Measurements from ENCODE around the gene TIMM17A.

DNA sequence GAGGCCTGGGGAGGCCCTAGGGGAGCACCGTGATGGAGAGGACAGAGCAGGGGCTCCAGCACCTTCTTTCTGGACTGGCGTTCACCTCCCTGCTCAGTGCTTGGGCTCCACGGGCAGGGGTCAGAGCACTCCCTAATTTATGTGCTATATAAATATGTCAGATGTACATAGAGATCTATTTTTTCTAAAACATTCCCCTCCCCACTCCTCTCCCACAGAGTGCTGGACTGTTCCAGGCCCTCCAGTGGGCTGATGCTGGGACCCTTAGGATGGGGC lies 60.3 kb downstream of the TIMM17A start:
- TF ChIP-seq POLR2A (IDR thresholded peaks at IDR 0.05) = peak in 1 of 2 donors; percentile 18
- peak in 1 of 4 donors; percentile 4 for TF ChIP-seq POLR2AphosphoS5 (IDR thresholded peaks at IDR 0.05)
- TF ChIP-seq, protein P1, sequence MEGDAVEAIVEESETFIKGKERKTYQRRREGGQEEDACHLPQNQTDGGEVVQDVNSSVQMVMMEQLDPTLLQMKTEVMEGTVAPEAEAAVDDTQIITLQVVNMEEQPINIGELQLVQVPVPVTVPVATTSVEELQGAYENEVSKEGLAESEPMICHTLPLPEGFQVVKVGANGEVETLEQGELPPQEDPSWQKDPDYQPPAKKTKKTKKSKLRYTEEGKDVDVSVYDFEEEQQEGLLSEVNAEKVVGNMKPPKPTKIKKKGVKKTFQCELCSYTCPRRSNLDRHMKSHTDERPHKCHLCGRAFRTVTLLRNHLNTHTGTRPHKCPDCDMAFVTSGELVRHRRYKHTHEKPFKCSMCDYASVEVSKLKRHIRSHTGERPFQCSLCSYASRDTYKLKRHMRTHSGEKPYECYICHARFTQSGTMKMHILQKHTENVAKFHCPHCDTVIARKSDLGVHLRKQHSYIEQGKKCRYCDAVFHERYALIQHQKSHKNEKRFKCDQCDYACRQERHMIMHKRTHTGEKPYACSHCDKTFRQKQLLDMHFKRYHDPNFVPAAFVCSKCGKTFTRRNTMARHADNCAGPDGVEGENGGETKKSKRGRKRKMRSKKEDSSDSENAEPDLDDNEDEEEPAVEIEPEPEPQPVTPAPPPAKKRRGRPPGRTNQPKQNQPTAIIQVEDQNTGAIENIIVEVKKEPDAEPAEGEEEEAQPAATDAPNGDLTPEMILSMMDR (IDR thresholded peaks at IDR 0.05) = no peak

Measured in sigmoid colon (tissue), 4 donors.